Breast epithelium (tissue), 3 donors: ENCODE results near the gene WBP2NL.

Experiments used
- CTCF ChIP-seq, 3 donors: fragments of 450-650 bp; IDR thresholded peaks; one replicate each; pipeline ENCODE4 v1.5.1; 2016 to 2017; ENCODE audit warnings: antibody characterized with exemption in 3 of 3, mild to moderate bottlenecking in 3 of 3, moderate library complexity in 3 of 3
- POLR2A ChIP-seq: fragments of 450-650 bp; IDR thresholded peaks from one replicate; pipeline ENCODE4 v1.6.1; 2016; ENCODE audit warnings: antibody characterized with exemption, mild to moderate bottlenecking, moderate library complexity

GRCh38 chr22:42064629-42065028, 66.0 kb downstream of the WBP2NL start:
- no peak for TF ChIP-seq CTCF (IDR thresholded peaks at IDR 0.05)
- TF ChIP-seq POLR2A: no peak
